ENCODE data around the gene RASGRF2. TPM values are rescaled to one million over a fixed set of nuclear protein-coding genes. Genes with fewer than 3 reads are reported as not detected.

The RASGRF2 gene
- total RNA-seq, 1 experiment from 2014 or later: 0.18 TPM

- Histone ChIP-seq H3K9me3 (ENCODE audit: low read length) (no peaks in the 10 kb centered on the region), H3K4me3 (ENCODE audit: low read length) (no peak overlapping the region), H3K79me2 (ENCODE audit: low read length) (no peaks in the 10 kb centered on the region), H4K20me1 (ENCODE audit: low read length) (no peaks in the 10 kb centered on the region), H3K9ac (ENCODE audit: low read length) (no peak overlapping the region), H3K4me1 (ENCODE audit: insufficient read depth, low read length) (no peaks in the 10 kb centered on the region), H3K27ac (ENCODE audit: low read length) (no peak overlapping the region), H3K36me3 (ENCODE audit: low read depth, low read length) (no peaks in the 10 kb centered on the region), H2AFZ (ENCODE audit: low read length) (no peak overlapping the region), H3F3A (ENCODE audit: low read length, unreplicated experiment) (no peaks in the 10 kb centered on the region), H3K4me2 (ENCODE audit: low read length) (no peak overlapping the region), H3K9me2 (replicated peaks; ENCODE audit: low read length) (no peaks in the 10 kb centered on the region), H3K27me3 (ENCODE audit: low read length) (no peaks in the 10 kb centered on the region)
- no TSS peak for BruUV-seq (replicated peaks)
- POLR2A ChIA-PET (ENCODE audit: unreplicated experiment): no interaction called here
- CTCF ChIA-PET: no interaction called here
- ATAC-seq: no peak
- intact Hi-C loops (cut with micrococcal nuclease): no loop called here
- no peak for DNase-seq
- TF ChIP-seq EZH2phosphoT487 (IDR thresholded peaks at IDR 0.05; ENCODE audit: borderline replicate concordance, low read length) (no peak), CTCF (conservative IDR thresholded peaks at IDR 0.05; ENCODE audit: low read depth, low read length) (no peak), EZH2 (IDR thresholded peaks at IDR 0.05; ENCODE audit: low read length, unreplicated experiment) (no peak)
These were observed 278.3 kb downstream of the RASGRF2 start for GRCh38 chr5:81238460-81238859.

GRCh38 chr5:81239613-81240012 lies 279.4 kb downstream of the RASGRF2 start:
- Histone ChIP-seq H3F3A (ENCODE audit: low read length, unreplicated experiment) (no peaks in the 10 kb centered on the region), H3K9me3 (ENCODE audit: low read length) (no peaks in the 10 kb centered on the region), H2AFZ (ENCODE audit: low read length) (no peak overlapping the region), H4K20me1 (ENCODE audit: low read length) (no peaks in the 10 kb centered on the region), H3K9me2 (replicated peaks; ENCODE audit: low read length) (no peaks in the 10 kb centered on the region), H3K4me2 (ENCODE audit: low read length) (no peak overlapping the region), H3K27me3 (ENCODE audit: low read length) (no peaks in the 10 kb centered on the region), H3K4me1 (ENCODE audit: insufficient read depth, low read length) (no peaks in the 10 kb centered on the region), H3K9ac (ENCODE audit: low read length) (no peak overlapping the region), H3K36me3 (ENCODE audit: low read depth, low read length) (no peaks in the 10 kb centered on the region), H3K27ac (ENCODE audit: low read length) (no peak overlapping the region), H3K4me3 (ENCODE audit: low read length) (no peak overlapping the region), H3K79me2 (ENCODE audit: low read length) (no peaks in the 10 kb centered on the region)
- DNase-seq (no peak), ATAC-seq (no peak)
- POLR2A ChIA-PET (ENCODE audit: unreplicated experiment): no interaction called here
- CTCF ChIA-PET: no interaction called here
- no TSS peak for BruUV-seq (replicated peaks)
- TF ChIP-seq CTCF (conservative IDR thresholded peaks at IDR 0.05; ENCODE audit: low read depth, low read length) (no peak), EZH2 (IDR thresholded peaks at IDR 0.05; ENCODE audit: low read length, unreplicated experiment) (no peak), EZH2phosphoT487 (IDR thresholded peaks at IDR 0.05; ENCODE audit: borderline replicate concordance, low read length) (no peak)
- intact Hi-C loops (cut with micrococcal nuclease): no loop called here

GRCh38 chr5:81241001-81241400 lies 280.8 kb downstream of the RASGRF2 start:
- Histone ChIP-seq H2AFZ (ENCODE audit: low read length) (no peak overlapping the region), H3K36me3 (ENCODE audit: low read depth, low read length) (no peaks in the 10 kb centered on the region), H3K9me3 (ENCODE audit: low read length) (no peaks in the 10 kb centered on the region), H3K27ac (ENCODE audit: low read length) (no peak overlapping the region), H3K9ac (ENCODE audit: low read length) (no peak overlapping the region), H3K4me1 (ENCODE audit: insufficient read depth, low read length) (peaks cover 12% of the 10 kb centered on the region), H4K20me1 (ENCODE audit: low read length) (no peaks in the 10 kb centered on the region), H3K9me2 (replicated peaks; ENCODE audit: low read length) (no peaks in the 10 kb centered on the region), H3K4me2 (ENCODE audit: low read length) (no peak overlapping the region), H3K79me2 (ENCODE audit: low read length) (no peaks in the 10 kb centered on the region), H3K4me3 (ENCODE audit: low read length) (no peak overlapping the region), H3K27me3 (ENCODE audit: low read length) (no peaks in the 10 kb centered on the region), H3F3A (ENCODE audit: low read length, unreplicated experiment) (no peaks in the 10 kb centered on the region)
- no peak for DNase-seq
- CTCF ChIA-PET: no interaction called here
- POLR2A ChIA-PET (ENCODE audit: unreplicated experiment): no interaction called here
- TF ChIP-seq CTCF (conservative IDR thresholded peaks at IDR 0.05; ENCODE audit: low read depth, low read length) (no peak), EZH2 (IDR thresholded peaks at IDR 0.05; ENCODE audit: low read length, unreplicated experiment) (no peak)
- no TSS peak for BruUV-seq (replicated peaks)
- no peak for ATAC-seq
- intact Hi-C loops (cut with micrococcal nuclease): no loop called here

Measured in PC-3 (cell line).